GM12864 (cell line): Measurements from ENCODE around the gene SKAP1.

Experiments
- DNase-seq: peaks from one replicate; pipeline ENCODE4 v3.0.0-alpha.2; 2011; ENCODE audit warnings: low read depth
- H3K4me3 ChIP-seq: 2 replicates; pipeline ENCODE4 v1.5.1; 2011; ENCODE audit warnings: mild to moderate bottlenecking, low read depth, low read length, control low read depth
- TF ChIP-seq, protein P1 (sequence below): IDR thresholded peaks from 2 replicates; pipeline ENCODE4 v1.5.1; 2011; ENCODE audit warnings: low read depth, mild to moderate bottlenecking, moderate library complexity, low read length, control low read depth, inconsistent platforms; ENCODE audit errors: missing control alignments

The SKAP1 gene

DNA sequence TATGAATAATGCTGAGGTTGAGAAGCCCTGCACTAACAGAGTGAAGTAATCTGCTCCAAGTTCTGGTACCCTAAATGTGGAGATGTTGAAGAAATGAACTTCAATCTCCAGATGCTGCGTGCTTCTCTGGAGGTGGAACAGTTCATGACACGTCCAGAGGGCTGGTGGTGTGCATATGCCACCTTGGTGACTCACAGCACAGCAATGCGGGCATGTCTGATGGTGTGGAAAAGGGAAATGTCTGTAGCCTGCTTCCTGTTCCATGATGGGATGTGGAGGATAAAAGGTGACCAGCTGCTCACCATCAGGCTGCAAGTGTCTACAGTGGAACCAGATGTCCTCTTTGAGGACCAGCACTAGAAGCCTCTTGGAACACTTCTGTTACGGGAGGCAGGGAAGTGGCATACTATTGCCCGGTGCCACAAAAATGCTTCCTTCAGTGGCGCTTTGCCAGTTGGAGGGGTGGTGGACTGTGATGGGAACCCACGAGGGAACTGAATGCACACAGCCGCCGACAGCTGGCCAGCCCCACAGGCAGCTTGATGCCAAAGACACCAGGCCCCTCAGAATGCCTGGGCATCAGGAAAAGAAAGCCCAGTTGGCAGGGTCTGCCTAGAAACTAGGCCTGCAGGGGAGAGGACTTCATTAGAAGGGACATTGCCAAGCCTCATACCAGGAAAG is 302.5 kb downstream of the SKAP1 start:
- TF ChIP-seq, protein P1, sequence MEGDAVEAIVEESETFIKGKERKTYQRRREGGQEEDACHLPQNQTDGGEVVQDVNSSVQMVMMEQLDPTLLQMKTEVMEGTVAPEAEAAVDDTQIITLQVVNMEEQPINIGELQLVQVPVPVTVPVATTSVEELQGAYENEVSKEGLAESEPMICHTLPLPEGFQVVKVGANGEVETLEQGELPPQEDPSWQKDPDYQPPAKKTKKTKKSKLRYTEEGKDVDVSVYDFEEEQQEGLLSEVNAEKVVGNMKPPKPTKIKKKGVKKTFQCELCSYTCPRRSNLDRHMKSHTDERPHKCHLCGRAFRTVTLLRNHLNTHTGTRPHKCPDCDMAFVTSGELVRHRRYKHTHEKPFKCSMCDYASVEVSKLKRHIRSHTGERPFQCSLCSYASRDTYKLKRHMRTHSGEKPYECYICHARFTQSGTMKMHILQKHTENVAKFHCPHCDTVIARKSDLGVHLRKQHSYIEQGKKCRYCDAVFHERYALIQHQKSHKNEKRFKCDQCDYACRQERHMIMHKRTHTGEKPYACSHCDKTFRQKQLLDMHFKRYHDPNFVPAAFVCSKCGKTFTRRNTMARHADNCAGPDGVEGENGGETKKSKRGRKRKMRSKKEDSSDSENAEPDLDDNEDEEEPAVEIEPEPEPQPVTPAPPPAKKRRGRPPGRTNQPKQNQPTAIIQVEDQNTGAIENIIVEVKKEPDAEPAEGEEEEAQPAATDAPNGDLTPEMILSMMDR: no peak
- no peak for DNase-seq
- no peak overlapping the region for H3K4me3 ChIP-seq

DNA sequence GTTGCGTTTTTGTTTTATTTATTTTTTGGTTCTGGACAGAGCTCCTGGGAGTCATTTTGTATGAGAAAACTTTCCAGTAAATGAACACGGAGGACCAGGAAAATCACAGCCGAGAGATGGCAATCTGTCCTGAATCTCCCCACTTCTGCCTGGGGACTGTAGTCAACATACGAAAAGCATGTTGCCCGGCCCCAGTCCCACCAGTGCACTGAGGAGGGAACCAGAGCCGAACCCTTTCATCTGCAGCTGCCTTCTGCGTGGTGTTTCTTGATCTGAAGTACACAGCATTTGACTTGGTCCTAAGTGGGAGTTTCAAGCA is 303.5 kb downstream of the SKAP1 start:
- H3K4me3 ChIP-seq: no peak overlapping the region
- TF ChIP-seq, protein P1: no peak
- DNase-seq: no peak

DNA sequence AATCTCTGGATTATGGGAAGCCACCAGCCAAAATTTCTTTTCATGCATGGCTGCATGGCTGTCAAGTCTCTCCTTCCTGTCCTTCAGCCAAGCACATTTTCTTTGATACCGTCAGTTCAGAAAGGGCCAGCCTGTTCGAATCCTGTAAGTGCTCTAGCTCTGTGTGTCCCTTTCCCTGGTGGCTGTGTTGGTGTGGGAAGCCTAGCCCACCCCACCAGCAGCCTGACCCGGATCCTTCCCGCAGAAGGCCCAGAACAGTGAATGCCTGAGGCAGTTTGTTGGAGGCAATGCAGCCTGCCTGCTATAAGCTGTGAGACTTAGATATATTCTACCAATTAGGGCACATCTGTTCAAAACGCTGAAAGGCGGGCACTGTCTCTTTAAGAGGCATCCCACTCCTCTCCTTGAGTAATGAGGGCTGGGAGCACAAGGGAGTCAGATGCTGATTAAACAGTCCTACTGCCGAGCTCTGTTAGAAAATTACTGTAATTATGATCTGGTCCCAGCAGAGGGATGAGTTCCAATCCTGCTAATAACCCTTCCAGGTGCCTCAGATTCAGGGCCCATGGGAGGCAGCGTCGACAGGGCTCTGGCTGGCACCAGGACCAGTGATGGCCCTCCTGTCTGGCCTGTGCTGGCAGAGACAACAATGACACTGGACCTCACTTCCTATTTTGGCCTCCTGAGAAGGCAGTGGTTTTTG is 304.0 kb downstream of the SKAP1 start:
- H3K4me3 ChIP-seq: no peak overlapping the region
- TF ChIP-seq, protein P1: no peak
- no peak for DNase-seq

DNA sequence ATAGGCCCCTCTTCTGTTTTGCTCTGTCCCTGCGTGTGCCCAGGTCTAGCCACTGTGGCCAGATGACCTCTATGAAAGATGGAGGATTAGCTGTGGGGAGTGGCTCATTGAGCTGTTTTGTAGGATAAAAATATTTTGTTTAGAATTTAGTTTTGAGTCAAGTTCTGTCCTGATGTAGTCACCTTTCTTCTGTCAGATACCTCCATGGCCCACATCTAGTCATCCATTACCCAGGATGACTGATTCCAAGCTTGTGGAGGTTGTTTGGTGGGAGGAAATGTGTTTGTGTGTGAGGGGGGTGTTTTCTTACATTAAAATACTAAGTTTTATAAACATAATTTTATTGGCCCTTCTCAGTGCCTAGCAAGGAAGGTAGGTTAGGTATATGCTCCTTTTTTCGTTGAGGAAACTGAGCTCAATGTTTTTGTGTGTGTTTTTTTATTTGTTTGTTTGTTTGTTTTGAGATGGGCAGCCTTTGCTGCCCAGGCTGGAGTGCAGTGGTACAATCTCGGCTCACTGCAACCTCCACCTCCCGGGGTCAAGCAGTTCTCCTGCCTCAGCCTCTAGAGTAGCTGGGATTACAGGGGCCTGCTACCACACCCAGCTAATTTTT is 306.1 kb downstream of the SKAP1 start:
- no peak for DNase-seq
- TF ChIP-seq, protein P1: no peak
- H3K4me3 ChIP-seq: no peak overlapping the region

DNA sequence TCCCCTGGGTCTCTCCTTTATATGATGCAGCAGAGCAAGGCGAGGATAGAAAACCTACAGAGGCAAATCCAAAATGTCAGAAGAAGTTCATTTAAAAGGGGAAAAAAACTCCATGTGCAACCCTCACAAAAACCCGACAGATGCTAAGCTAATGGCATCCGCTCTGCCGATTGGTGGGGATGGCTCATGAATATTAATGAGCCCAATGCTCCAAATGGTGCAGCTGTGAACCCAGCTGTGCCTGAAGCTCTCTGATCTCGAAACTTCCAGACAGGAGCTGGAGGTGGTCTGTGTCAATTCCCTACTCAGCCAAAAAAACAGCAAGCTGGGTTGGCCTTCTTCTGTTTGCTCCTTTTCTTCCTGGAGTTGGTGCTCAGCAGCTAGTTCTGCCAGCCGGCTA is 306.9 kb downstream of the SKAP1 start:
- DNase-seq: no peak
- TF ChIP-seq, protein P1: no peak
- H3K4me3 ChIP-seq: no peak overlapping the region

DNA sequence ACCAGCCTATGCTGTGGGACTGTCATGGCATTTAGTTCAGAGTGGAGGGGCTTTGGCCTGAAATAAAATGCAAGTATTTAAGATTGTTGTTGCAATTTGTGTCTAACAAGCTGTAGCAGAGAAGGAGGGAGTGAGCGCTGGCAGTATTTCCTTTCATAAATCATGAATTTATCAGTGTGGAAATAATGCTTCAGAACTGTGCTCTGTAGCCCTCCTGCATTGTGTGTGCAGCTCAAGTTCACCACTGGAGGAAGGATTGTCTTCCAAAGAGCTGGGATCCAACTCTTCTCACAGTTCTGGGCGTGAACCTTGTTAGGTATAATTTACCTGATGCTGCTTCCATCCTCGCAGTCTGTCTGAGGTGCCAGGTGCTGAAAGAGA is 307.4 kb downstream of the SKAP1 start:
- TF ChIP-seq, protein P1: no peak
- no peak overlapping the region for H3K4me3 ChIP-seq
- no peak for DNase-seq
